Sciatic nerve (tissue), 2 donors: ENCODE data around the gene TKT. TPM values are rescaled to one million over a fixed set of nuclear protein-coding genes. Genes with fewer than 3 reads are reported as not detected.

ENCODE experiments used
- ATAC-seq: fragments of 200-7000 bp; cut with Tn5 transposase; one replicate; pipeline ENCODE4 v1.9.1; 2020; ENCODE audit warnings: mild to moderate bottlenecking, moderate library complexity
- DNase-seq: peaks from one replicate; pipeline ENCODE4 v3.0.0-alpha.2; 2020; ENCODE audit warnings: low spot score
- intact Hi-C: fragments of 100-400 bp; cut with DNase I; formaldehyde crosslinking; loops from one replicate; pipeline ENCODE4 v1.14.2; 2022
- total RNA-seq: library from RNA; stranded (reverse); fragmentation: NEBNext Ultra II Directional; extraction: Animal tissue kit (Norgen Biotek cat#: 25700); gene quantifications from one replicate; pipeline ENCODE4 v1.2.1, GENCODE V29; 2021
- donor health status: DM: no; HTN: no; CAD: no.
- donor health status: DM: no; HTN: no; CAD: no.

TKT gene
- total RNA-seq, 1 donor from 2014 or later, result 219 TPM

- ATAC-seq, result no peak
- DNase-seq, result peak; percentile 55
- intact Hi-C loops, result no loop called here
These were observed 26.7 kb downstream of the TKT start for GRCh38 chr3:53229171-53229570.

GRCh38 chr3:53227993-53228885, 27.6 kb downstream of the TKT start:
- peak; percentile 45 for DNase-seq
- ATAC-seq, result no peak
- intact Hi-C loops, result no loop called here

DNA sequence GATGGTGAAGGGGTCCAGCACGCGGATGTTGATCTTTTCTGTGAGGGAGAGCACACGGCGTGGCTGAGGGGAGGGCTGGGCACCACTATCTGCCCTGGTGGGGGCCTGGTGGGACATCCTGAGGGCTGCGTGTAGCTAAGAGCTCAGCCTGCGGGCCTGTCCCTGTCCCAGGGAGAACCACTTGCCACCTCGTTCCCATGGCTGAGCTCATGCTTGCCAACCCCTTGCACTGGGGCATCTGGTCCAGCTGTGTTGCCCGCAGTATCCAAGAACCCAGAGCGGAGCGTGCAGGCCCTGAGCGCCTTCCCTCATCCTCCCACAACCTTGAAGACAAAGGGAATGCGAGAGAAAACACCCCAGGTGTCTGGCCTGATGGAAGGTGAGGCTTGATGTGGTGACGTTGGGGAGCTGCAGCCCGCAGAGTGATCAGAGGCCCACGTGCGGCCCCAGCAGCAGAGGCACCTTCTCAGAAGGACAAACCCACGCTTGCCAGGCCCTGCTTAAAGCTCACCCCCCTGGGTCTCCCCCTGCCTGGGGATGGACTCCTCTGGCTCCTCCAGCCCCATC, 28.9 kb downstream of the TKT start:
- intact Hi-C loops, result no loop called here
- ATAC-seq, result no peak
- no peak for DNase-seq

DNA sequence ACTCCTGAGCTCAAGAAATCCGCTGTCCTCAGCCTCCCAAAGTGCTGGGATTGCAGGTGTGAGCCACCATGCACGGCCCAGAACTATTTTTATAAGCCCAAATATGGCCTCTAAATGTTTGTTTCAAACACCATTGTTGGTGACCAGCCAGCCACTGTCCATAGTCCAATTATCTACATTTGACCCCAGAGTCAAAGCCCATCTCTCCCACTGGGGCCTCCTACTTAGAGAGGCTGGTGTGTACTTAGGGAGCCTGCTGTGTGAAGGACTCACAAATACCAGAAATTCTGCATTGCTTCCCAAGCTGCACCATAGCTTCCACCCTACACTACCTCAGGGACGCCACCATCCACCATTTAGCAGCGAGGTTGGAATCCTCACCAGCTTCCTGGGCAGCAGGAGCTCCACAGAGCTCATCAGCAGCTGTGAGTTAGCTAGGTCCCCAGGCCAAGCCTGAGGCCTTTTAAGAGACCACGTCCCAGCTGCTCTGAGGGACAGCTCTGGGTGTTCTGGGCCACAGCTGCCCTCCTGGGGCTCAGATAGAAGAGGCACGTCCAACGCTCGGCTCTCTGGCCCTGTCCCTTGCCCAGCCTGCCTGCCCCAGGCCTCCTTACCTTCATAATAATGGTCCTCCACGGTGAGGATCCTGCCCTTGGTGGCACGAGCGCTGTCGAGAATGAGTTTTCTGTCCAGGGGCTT, 29.5 kb downstream of the TKT start:
- DNase-seq (no peak), ATAC-seq (no peak)
- intact Hi-C loops, result no loop called here

- no peak for ATAC-seq
- intact Hi-C loops, result no loop called here
- no peak for DNase-seq
These were observed 30.2 kb downstream of the TKT start for GRCh38 chr3:53225651-53226050.

GRCh38 chr3:53225181-53225580, 30.6 kb downstream of the TKT start:
- intact Hi-C loops, result no loop called here
- DNase-seq (peak; percentile 45), ATAC-seq (no peak)

DNA sequence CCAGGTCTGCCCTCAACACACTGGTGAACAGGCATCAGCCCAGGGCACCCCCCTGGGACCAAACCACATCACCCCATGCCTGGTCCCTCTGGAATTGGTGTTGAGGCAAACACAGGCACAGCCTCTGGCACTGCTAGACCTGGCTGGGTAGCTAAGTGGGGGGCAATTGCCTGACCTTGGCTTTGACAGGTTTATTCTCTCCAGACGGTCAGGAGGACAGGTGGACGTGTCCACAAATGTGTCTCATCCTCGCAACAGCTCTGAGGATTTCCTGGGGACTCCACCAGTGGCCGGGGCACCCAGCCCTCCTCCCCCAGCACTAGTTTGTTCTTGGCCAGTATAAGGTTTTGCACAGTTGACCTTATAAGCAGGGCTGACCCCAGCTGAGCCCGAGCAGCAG, 31.3 kb downstream of the TKT start:
- intact Hi-C loops, result no loop called here
- ATAC-seq (no peak), DNase-seq (peak; percentile 41)

GRCh38 chr3:53224026-53224425, 31.8 kb downstream of the TKT start:
- intact Hi-C loops, result no loop called here
- ATAC-seq (peak; percentile 17), DNase-seq (peak; percentile 42)

DNA sequence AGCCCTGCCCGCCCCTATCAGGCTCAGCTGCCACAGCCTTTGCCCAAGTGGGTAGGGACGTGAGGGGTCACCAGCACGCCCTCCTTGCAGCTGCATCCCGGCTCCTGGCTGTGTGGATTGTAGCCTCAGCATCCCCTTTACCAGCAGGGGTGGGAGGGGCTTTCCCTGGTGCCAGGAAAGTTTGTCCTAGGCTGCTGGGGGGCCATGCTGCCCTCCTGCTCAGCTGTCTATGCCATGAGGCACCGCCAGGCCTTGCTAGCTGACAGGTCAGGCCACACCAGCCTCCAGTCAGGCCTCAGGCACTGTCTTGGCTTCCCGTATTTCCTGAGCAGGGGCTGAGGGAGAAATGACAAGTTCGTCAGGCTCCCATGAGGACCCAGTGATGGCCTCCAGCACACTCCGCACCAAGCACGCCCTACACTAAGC, 32.3 kb downstream of the TKT start:
- ATAC-seq (peak; percentile 8), DNase-seq (no peak)
- intact Hi-C loops, result no loop called here

DNA sequence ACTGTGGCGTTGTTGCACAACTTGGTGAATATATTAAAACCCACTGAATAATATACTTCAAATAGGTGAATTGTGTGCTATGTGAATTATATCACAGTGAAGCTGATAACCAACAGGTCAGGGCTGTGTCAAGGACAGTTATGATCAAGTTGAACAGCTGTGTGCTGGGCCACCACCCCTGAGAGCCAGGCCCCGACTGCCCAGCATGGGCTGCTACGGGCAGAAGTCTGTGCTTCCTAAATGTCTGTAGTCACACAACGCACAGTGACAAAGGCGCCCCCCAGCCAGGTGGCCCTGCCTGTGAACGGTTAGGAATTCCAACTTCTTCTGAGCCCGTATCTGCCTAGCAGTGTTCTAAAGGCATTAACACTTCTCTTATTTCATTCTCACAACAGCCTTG, 32.8 kb downstream of the TKT start:
- intact Hi-C loops, result no loop called here
- DNase-seq (no peak), ATAC-seq (no peak)

DNA sequence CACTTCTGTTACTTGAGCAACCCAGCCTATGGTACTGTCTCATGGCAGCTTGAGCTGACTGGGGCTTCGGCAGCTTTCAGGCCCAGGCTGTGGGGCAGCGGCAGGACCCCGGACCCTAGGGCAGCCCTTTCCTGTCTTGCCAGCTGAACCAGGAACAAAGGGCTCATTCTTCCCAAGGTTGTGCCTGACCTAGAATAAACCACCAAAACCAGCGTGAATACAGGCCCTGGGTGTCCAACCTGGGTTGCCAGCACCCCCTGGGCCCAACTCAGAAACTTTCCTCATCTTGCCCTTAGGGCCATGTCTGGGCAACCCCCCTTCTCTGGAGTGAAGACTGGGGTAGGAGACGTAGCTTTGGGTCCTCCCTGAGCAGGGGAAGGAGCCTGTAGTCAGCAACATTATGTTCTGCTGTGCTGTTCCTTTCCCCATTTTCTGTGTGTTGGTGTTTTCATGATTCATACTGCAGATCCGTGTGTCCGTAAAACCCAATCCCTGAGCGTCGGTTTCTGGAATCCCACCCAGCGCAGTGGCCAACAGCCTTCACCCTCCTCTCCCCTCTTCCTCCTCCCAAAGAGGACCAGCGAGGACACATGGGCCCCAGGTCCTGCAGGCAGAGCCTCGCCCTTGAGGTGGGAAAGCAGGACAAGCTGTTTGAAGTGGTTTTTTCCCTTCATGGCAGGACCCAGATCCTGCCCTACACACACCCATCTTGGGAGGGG, 33.5 kb downstream of the TKT start:
- peak; percentile 28 for DNase-seq
- intact Hi-C loops, result no loop called here
- ATAC-seq, result no peak

DNA sequence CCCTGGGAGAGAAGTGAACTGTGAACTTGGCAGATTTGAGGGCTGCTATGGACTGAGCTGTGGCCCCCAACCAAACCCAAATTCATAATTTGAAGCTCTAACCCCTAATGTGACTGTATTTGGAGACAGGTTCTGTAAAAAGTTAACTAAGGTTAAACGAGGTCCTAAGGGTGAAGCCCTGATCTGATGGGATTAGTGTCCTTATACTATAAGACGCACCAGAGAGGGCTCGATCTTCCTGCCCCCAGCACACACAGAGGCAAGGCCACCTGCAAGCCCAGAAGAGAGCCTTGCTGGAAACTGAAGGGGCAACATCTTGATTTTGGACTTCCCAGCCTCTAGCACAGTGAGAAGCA, 34.0 kb downstream of the TKT start:
- DNase-seq, result no peak
- no peak for ATAC-seq
- intact Hi-C loops, result no loop called here

DNA sequence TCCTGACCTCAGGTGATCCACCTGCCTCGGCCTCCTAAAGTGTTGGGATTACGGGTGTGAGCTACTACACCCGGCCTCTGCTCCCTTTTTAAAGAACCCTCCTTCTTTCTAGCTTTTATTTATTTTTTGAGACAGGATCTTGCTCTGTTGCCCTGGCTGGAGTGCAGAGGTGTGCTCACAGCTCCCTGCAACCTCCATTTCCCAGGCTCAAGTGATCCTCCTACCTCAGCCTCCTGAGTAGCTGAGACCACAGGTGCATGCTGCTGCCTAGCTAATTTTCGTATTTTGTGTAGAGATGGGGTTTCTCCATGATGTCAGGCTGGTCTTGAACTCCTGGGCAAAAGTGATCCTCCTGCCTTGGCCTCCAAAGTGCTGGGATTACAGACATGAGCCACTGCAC, 34.5 kb downstream of the TKT start:
- DNase-seq (no peak), ATAC-seq (no peak)
- intact Hi-C loops, result no loop called here

DNA sequence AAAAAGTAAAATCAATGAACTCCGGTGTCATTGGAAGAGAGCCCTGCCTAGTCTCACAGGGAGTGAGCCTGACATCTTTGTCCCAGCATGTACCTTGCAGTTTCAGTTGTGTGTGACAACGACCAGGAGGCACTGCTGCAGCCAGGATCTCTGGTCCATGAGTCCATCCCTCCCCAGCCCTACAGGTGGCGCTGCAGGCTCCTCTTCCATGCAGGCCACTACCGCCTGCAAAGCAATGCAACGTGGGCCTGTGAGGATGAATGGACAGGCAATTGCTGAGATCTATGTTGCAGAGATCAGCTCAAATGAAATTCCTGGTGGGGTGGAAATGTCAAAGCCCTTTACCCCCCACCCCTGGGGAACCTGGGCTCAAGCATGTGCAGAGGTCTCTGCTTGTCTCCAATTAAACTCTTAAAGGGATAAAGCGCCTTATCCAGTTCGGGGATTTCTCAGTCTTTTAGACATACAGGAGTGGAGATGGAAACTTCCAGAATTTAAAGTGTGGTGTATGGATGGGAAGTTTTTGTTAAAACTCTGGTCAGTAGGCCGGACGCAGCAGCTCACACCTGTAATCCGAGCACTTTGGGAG, 35.8 kb downstream of the TKT start:
- peak; percentile 90 for DNase-seq
- intact Hi-C loops, result no loop called here
- ATAC-seq, result peak; percentile 83

- DNase-seq (no peak), ATAC-seq (no peak)
- intact Hi-C loops, result no loop called here
These were observed 37.7 kb downstream of the TKT start for GRCh38 chr3:53218131-53218530.

DNA sequence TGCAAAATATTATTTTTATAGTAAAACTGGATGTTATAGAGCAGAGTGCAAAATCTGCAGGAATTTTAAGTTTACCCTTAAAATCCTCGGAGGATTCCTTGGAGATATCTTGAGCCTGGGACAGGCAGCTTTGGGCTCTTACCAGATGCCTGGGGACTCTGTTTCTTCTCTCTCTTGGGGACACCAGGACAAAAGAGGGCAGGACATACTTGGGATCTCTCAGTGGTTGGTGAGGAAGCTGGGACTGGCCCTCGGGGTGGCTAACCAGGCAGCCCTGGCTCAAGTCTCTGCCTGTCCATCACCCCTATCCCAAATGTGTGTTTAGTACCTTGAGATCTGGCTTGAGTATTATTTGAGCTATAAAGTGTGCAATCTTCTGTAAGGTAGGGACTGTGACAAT, 38.6 kb downstream of the TKT start:
- intact Hi-C loops, result no loop called here
- ATAC-seq (no peak), DNase-seq (no peak)

GRCh38 chr3:53216723-53217122, 39.1 kb downstream of the TKT start:
- DNase-seq (no peak), ATAC-seq (no peak)
- intact Hi-C loops, result no loop called here

DNA sequence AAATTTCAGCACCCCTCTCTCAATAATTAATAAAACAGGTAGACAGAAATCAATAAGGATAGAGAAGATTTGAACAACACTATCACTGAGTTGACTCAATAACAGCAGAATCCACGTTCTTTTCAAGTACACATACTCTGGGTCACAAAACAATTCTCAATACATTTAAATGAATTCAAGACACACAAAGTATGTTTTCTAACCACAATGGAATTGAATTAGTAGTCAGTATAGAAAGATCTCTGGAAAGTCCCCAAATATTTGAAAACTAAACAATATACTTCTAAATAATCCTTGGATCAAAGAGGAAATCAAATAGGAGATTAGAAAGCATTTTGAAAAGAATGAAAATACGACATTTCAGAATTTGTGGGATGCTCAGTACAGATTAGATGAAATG, 40.0 kb downstream of the TKT start:
- DNase-seq (no peak), ATAC-seq (no peak)
- intact Hi-C loops, result no loop called here

DNA sequence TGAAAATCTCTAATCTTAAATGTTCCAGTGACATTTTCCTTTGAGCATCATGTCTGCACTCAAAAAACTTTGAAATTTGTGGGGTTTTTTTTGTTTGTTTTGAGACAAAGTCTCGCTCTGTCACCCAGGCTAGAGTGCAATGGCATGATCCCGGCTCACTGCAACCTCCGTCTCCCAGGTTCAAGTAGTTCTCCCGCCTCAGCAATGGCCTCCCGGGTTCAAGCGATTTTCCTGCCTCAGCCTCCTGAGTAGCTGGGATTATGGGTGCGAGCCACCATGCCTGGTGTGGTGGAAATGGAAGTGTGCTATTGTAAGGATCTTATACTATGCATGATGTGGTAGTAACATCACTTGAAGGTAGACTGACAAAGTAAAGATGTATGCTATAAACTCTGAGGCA, 42.5 kb downstream of the TKT start:
- no peak for DNase-seq
- no peak for ATAC-seq
- intact Hi-C loops, result no loop called here
